GM12875 (cell line): Measurements from ENCODE around the gene SMTNL2.
A peak's percentile ranks its signal among the peaks of the same experiment; 100 is the strongest.
"Not testable (repeated sequence)": the region's sequence is repeated elsewhere in the genome, so short reads cannot be mapped to it uniquely, and the experiment has no call there.

Experiments
- H3K4me3 ChIP-seq: one replicate; pipeline ENCODE4 v1.5.1; 2011; ENCODE audit warnings: low read depth, low read length, control low read depth
- TF ChIP-seq, protein P1 (sequence below): IDR thresholded peaks from 2 replicates; pipeline ENCODE4 v1.5.1; 2011; ENCODE audit warnings: low read depth, mild to moderate bottlenecking, control low read depth, inconsistent platforms, low read length, moderate library complexity, borderline replicate concordance; ENCODE audit not compliant: insufficient read depth

Gene SMTNL2

DNA sequence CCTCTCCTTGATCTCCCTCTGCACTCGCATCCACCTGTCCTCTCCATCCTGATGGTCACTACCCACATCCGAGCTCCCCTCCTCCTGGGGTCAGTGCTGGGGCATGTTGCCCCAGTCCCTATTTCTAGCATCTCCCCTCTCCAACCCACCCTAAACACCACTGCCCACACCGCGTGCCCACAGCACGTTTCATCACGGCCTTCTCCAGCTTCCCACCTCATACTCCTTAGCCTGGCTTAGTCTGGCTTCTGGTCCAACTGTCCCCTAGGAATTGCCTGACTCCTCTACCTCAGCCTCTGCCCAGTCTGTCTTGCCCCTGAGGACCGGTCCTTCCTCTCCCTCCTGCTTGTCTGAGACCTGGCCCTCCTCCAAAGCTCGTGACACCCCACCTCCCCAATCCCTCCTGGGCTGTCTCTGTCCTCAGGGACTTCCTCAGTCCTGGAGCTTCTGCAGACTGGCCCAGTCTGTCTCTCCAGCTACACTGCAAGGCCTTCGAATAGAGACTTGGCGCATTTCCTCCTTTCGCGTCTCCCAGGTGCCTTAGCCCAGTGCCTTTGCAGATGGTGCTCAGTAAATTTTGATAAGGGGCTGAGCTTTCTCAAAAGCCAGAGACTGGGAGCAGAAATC is 52.3 kb downstream of the SMTNL2 start:
- TF ChIP-seq, protein P1, sequence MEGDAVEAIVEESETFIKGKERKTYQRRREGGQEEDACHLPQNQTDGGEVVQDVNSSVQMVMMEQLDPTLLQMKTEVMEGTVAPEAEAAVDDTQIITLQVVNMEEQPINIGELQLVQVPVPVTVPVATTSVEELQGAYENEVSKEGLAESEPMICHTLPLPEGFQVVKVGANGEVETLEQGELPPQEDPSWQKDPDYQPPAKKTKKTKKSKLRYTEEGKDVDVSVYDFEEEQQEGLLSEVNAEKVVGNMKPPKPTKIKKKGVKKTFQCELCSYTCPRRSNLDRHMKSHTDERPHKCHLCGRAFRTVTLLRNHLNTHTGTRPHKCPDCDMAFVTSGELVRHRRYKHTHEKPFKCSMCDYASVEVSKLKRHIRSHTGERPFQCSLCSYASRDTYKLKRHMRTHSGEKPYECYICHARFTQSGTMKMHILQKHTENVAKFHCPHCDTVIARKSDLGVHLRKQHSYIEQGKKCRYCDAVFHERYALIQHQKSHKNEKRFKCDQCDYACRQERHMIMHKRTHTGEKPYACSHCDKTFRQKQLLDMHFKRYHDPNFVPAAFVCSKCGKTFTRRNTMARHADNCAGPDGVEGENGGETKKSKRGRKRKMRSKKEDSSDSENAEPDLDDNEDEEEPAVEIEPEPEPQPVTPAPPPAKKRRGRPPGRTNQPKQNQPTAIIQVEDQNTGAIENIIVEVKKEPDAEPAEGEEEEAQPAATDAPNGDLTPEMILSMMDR, result no peak

DNA sequence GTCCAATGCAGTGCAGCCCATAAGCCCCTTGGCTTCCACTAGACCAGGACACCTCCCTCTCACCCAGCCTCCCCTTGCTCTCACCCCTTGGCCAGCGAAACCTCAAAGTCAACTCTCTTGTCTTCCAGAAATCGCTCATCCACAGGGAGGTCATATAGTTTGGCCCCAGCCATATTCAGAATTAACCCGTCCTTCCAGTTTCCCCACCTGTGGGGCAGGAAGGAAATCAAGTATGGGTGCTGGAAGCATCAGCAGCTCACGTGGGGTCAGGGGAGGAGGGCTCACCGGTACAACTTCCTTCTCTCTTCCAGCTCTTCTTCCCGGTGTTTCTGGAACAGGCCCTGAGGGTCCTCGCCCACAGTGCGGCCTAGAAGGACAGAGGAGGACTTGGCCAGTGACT is 54.4 kb downstream of the SMTNL2 start:
- not testable (repeated sequence) for H3K4me3 ChIP-seq

More for the DNA sequence above, 52.3 kb downstream of the SMTNL2 start:
- peak overlapping the region; percentile 5 for H3K4me3 ChIP-seq

DNA sequence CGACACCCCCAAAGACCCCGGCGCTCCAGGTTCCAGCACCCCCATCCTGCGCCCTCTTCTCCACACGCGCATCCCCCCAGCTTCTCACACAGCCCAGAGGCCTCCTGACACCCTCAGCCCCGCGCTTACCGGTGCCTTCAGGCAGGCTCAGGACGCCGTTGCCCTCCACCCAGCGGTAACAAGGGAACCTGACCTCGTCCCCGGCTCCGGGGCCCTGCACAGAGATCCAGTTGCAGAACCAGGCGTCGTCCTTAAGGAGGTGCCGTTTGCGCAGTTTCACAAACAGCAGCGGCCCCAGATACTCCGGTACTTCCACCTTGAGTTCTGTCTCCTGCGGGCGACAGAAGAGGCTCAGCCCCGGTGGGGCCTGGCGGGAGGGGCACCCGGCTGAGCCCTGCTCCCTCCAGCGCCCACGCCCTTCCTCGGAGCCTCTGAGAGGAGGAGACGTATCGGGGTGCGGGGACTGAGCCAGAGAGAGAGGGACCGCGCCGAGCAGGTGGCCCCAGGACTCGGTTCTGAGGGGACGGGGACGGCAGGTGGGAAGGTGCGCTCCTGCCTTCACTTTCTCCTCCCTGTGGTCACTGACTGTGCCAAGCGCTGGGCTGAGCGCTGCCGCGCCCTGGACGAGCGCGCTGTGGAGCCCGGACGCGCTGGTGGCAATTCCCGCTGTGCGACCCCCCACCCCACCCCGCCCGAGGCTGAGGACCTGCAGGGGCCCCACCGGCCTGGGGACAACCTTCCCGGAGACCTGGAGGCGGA is 55.2 kb downstream of the SMTNL2 start:
- not testable (repeated sequence) for H3K4me3 ChIP-seq

DNA sequence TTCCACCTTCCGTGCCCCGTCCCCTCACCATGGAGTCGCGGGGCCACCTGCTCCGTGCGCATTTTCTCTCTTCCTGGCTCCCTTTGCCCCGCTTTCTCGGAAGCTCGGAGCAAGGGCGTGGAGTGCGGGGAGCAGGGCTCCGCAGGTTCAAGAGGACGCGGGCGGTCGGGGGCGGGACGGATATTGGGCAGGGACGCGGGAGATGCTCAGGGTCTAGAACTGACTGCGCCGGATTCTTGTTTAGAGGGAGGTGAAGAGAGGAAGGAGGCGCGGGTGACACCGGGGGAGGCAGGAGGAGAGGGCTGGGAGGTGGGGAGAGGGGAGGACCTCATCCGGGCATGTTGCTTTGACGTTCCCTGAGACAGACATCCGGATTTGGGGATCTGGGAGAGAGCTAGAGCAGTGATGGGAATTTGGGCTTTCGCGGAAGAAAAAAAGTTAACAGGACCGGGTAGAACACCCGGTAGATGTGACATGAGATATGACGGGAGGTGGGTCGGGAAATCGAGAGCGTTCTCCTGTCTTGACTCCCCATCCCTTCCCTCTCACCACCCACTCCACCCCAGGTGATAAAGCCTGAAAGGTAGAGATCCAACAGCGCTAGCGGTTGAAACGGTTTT is 56.4 kb downstream of the SMTNL2 start:
- not testable (repeated sequence) for H3K4me3 ChIP-seq

DNA sequence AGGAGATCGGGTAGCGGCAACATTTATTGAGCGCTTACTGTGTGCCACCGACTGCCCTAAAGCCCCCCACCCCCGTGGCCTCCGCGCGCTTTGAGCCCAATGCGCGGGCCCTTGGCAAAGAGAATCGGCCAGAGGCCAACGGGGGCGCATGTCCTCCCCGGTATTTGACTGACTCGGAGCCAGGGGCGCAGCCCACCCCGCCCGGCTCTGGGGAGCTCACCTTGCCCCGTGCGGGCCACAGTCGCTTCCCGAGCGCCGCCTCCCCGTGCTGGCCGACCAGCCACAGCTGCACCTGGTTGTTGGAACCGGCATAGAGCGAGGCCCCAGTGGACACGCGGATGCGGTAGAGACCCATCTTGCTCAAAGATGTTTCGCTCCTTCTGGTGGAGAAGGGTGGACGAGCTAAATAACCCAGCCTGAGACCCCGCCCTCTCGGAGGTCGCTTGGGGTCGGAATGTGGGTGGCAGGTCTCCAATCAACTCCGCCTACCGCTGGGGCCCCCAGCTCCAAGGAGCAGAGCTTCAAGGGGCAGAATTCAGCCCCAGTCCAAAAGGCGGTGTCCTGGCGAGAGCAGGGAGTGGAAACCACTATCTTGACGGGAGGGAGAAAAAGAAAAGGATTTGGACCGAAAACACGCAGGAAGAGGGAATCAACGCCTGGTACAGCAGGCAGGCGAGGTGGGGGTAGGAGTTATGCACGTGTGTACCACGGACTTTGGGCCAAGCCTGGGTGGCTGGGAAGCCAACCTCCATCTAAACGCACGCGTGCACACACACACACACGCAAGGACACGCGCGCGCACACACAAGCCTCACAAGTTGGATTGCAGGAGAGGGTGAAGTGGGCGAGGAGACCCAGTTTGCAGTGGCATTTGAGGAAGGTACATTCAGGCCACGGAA is 57.2 kb downstream of the SMTNL2 start, which contains the start of gene ALOX15:
ALOX15 (minus strand) TSS at position 382 of the 899 bp plus-strand sequence; CDS start at position 355, 27 bp downstream.
- no peak within 1 kb of the TSS for H3K4me3 ChIP-seq
- TF ChIP-seq, protein P1, result no peak

DNA sequence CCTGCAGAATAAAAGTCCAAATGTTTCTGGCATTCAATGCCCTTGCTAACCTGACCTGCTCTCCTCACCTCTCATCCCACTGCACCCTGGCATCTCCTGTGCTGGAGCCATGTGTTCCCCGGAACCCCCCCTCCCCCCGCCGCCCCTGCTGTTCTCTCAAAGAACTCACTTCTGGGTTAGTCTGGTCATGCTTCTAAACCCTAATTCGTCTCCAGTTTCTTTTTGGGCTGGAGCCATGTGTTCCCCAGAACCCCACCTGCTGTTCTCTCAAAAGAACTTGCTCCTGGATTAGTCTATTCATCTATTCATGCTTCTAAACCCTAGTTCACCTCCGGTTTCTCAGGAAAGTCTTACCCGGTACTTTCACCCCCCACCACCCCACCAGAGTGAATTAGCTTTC is 58.0 kb downstream of the SMTNL2 start:
- no peak overlapping the region for H3K4me3 ChIP-seq
- TF ChIP-seq, protein P1, result no peak

DNA sequence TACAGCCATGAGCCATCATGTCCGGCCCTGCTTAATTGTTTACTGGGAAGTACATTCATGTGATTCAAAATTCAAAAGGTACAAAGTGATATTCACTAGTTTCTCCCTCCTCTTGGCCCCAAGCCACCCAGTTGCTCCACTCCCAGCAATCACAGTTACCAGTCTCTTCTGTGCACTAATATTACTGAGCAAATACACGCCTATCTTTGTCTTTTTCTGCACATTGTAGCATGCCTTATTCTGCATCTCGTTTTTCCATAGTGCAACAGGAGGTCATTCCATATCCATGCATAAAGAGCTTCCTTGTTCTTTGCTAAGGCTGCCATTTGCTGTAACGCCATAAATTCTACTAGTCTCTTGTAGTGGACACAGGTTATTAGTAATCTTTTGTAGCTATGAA is 59.3 kb downstream of the SMTNL2 start:
- no peak overlapping the region for H3K4me3 ChIP-seq
- TF ChIP-seq, protein P1, result no peak

DNA sequence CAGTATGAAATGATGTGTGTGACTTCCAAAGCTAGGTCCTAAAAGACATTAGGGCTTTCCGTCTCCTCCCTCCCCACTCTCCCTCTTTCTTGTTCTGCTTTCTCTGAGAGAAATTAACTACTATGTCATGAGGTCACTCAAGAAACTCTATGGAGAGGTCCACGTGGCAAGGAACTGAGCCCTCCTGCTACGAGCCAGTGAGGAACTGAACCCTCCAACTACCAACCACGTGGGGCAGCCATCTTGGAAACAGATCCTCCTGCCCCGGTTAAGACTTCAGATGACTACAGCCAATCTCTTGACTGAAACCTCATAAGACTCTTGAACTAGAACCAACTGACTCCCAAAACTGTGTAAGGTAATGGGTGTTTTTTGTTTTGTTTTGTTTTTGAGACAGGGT is 61.3 kb downstream of the SMTNL2 start:
- no peak overlapping the region for H3K4me3 ChIP-seq
- TF ChIP-seq, protein P1, result no peak
